HAP-1 (cell line): ENCODE measurements around the gene PEX13.

Experiments
- DNase-seq, 2 experiments: peaks; one replicate each; pipeline ENCODE4 v3.0.0-alpha.2; 2016 to 2020; ENCODE audit warnings: low spot score in 2 of 2
- H3K27me3 ChIP-seq: fragments of 250-450 bp; sonication (Bioruptor Pico); 2 replicates; pipeline ENCODE4 v1.5.1; 2020; ENCODE audit warnings: low read depth, mild to moderate bottlenecking, moderate library complexity
- H3K36me3 ChIP-seq: fragments of 250-450 bp; sonication (Bioruptor Pico); replicated peaks from 2 replicates; pipeline ENCODE4 v1.5.1; 2020; ENCODE audit warnings: mild to moderate bottlenecking
- H3K4me1 ChIP-seq: fragments of 250-450 bp; sonication (Bioruptor Pico); 2 replicates; pipeline ENCODE4 v1.5.1; 2020; ENCODE audit warnings: mild to moderate bottlenecking
- H3K4me3 ChIP-seq: fragments of 250-450 bp; sonication (Bioruptor Pico); 2 replicates; pipeline ENCODE4 v1.5.1; 2020; ENCODE audit warnings: mild to moderate bottlenecking, moderate library complexity
- H3K9me3 ChIP-seq: fragments of 250-450 bp; sonication (Bioruptor Pico); 2 replicates; pipeline ENCODE4 v1.5.1; 2020; ENCODE audit warnings: mild to moderate bottlenecking, moderate library complexity
- in situ Hi-C: fragments of 300-500 bp; cut with MboI; formaldehyde crosslinking; loops from 3 replicates; pipeline ENCODE4 v1.14.3; 2020; ENCODE audit warnings: low sequenced_read_pairs, inconsistent platforms, mixed read lengths

Gene PEX13

GRCh38 chr2:61065714-61066709 is 48.5 kb downstream of the PEX13 start, which contains the start of gene SANBR:
Gene SANBR, plus strand, starts transcription at chr2:61065871. Its CDS starts 4,480 bp downstream, at chr2:61070351.
- H3K27me3 ChIP-seq = no peaks in the 10 kb centered on the region
- in situ Hi-C loops = no loop called here

GRCh38 chr2:61074100-61074499 is 56.6 kb downstream of the PEX13 start:
- Histone ChIP-seq H3K36me3 (peaks cover 18% of the 10 kb centered on the region), H3K4me1 (no peaks in the 10 kb centered on the region), H3K4me3 (no peak overlapping the region), H3K27me3 (no peaks in the 10 kb centered on the region), H3K9me3 (no peaks in the 10 kb centered on the region)
- DNase-seq = no peak
- in situ Hi-C loops = no loop called here

More at GRCh38 chr2:61065714-61066709, 48.5 kb downstream of the PEX13 start, which contains the start of gene SANBR:
- peaks cover 5% of the 10 kb centered on the region for H3K36me3 ChIP-seq
- peaks cover 9% of the 10 kb centered on the region for H3K4me1 ChIP-seq
- DNase-seq = peak; percentile 92 to 93
- H3K4me3 ChIP-seq = peak within 1 kb of the TSS; percentile 59
- no peaks in the 10 kb centered on the region for H3K9me3 ChIP-seq

- no peak for DNase-seq
- Histone ChIP-seq H3K36me3 (peaks cover 3% of the 10 kb centered on the region), H3K4me3 (no peak overlapping the region), H3K4me1 (no peaks in the 10 kb centered on the region), H3K27me3 (no peaks in the 10 kb centered on the region), H3K9me3 (no peaks in the 10 kb centered on the region)
- in situ Hi-C loops = no loop called here
These were observed 68.4 kb downstream of the PEX13 start for GRCh38 chr2:61085883-61086282.

GRCh38 chr2:61089797-61090196 is 72.3 kb downstream of the PEX13 start:
- Histone ChIP-seq H3K9me3 (no peaks in the 10 kb centered on the region), H3K27me3 (no peaks in the 10 kb centered on the region), H3K36me3 (peaks cover 3% of the 10 kb centered on the region), H3K4me3 (no peak overlapping the region), H3K4me1 (no peaks in the 10 kb centered on the region)
- in situ Hi-C loops = no loop called here
- no peak for DNase-seq

GRCh38 chr2:61090386-61090921 is 72.9 kb downstream of the PEX13 start:
- no peaks in the 10 kb centered on the region for H3K27me3 ChIP-seq
- no peaks in the 10 kb centered on the region for H3K4me1 ChIP-seq
- in situ Hi-C loops = no loop called here
- no peak overlapping the region for H3K4me3 ChIP-seq
- H3K9me3 ChIP-seq = no peaks in the 10 kb centered on the region
- H3K36me3 ChIP-seq = peaks cover 3% of the 10 kb centered on the region
- DNase-seq = no peak

GRCh38 chr2:61091485-61091884 is 74.0 kb downstream of the PEX13 start:
- no peak for DNase-seq
- Histone ChIP-seq H3K27me3 (no peaks in the 10 kb centered on the region), H3K4me1 (no peaks in the 10 kb centered on the region), H3K9me3 (no peaks in the 10 kb centered on the region), H3K4me3 (no peak overlapping the region), H3K36me3 (peaks cover 3% of the 10 kb centered on the region; the same call in 1 of the 2 replicates)
- in situ Hi-C loops = no loop called here

- H3K4me3 ChIP-seq = no peak overlapping the region
- no peak for DNase-seq
- in situ Hi-C loops = no loop called here
- no peaks in the 10 kb centered on the region for H3K9me3 ChIP-seq
- no peaks in the 10 kb centered on the region; the same call in 1 of the 2 replicates for H3K36me3 ChIP-seq
- H3K4me1 ChIP-seq = no peaks in the 10 kb centered on the region
- no peaks in the 10 kb centered on the region for H3K27me3 ChIP-seq
These were observed 78.9 kb downstream of the PEX13 start for GRCh38 chr2:61096438-61096837.

GRCh38 chr2:61100801-61101200 is 83.3 kb downstream of the PEX13 start:
- DNase-seq = no peak
- Histone ChIP-seq H3K27me3 (no peaks in the 10 kb centered on the region), H3K4me1 (no peaks in the 10 kb centered on the region), H3K36me3 (no peaks in the 10 kb centered on the region), H3K4me3 (no peak overlapping the region), H3K9me3 (no peaks in the 10 kb centered on the region)
- in situ Hi-C loops = no loop called here
